HG02678 (cell line): ENCODE data around the gene RORB.
"Not testable (repeated sequence)": the region's sequence is repeated elsewhere in the genome, so short reads cannot be mapped to it uniquely, and the experiment has no call there.

ENCODE experiments used
- ATAC-seq: cut with Tn5 transposase; IDR thresholded peaks from one replicate; pipeline ENCODE4 v1.9.1; 2021; ENCODE audit warnings: mild to moderate bottlenecking, moderate library complexity; ENCODE audit not compliant: unreplicated experiment

Gene RORB

GRCh38 chr9:74512416-74512815 lies 15.3 kb downstream of the RORB start:
- no peak for ATAC-seq

GRCh38 chr9:74513221-74513620 lies 16.1 kb downstream of the RORB start:
- no peak for ATAC-seq

- no peak for ATAC-seq
Measured at GRCh38 chr9:74517188-74517587, 20.1 kb downstream of the RORB start.

- no peak for ATAC-seq
Measured at GRCh38 chr9:74519419-74519818, 22.3 kb downstream of the RORB start.

GRCh38 chr9:74521009-74521408 lies 23.9 kb downstream of the RORB start:
- ATAC-seq: no peak

GRCh38 chr9:74524289-74524688 lies 27.2 kb downstream of the RORB start:
- no peak for ATAC-seq

- ATAC-seq: no peak
Measured at GRCh38 chr9:74526215-74526614, 29.1 kb downstream of the RORB start.

- no peak for ATAC-seq
Measured at GRCh38 chr9:74527718-74528117, 30.6 kb downstream of the RORB start.

GRCh38 chr9:74528207-74528606 lies 31.1 kb downstream of the RORB start:
- no peak for ATAC-seq

GRCh38 chr9:74530458-74530857 lies 33.3 kb downstream of the RORB start:
- not testable (repeated sequence) for ATAC-seq

GRCh38 chr9:74533253-74533652 lies 36.1 kb downstream of the RORB start:
- ATAC-seq: no peak

GRCh38 chr9:74534841-74535240 lies 37.7 kb downstream of the RORB start:
- no peak for ATAC-seq

GRCh38 chr9:74543145-74543544 lies 46.0 kb downstream of the RORB start:
- ATAC-seq: no peak

GRCh38 chr9:74551266-74551665 lies 54.1 kb downstream of the RORB start:
- no peak for ATAC-seq

- no peak for ATAC-seq
Measured at GRCh38 chr9:74554751-74555419, 57.8 kb downstream of the RORB start.

- ATAC-seq: no peak
Measured at GRCh38 chr9:74555565-74555964, 58.4 kb downstream of the RORB start.

- ATAC-seq: peak; percentile 76
Measured at GRCh38 chr9:74556685-74557084, 59.5 kb downstream of the RORB start.

- ATAC-seq: no peak
Measured at GRCh38 chr9:74557571-74557970, 60.4 kb downstream of the RORB start.

- no peak for ATAC-seq
Measured at GRCh38 chr9:74562611-74563010, 65.5 kb downstream of the RORB start.

GRCh38 chr9:74570879-74571512 lies 73.9 kb downstream of the RORB start:
- peak; percentile 74 for ATAC-seq

GRCh38 chr9:74573640-74574191 lies 76.6 kb downstream of the RORB start:
- peak; percentile 49 for ATAC-seq

- no peak for ATAC-seq
Measured at GRCh38 chr9:74576176-74576575, 79.0 kb downstream of the RORB start.
